ENCODE measurements around the gene RNF43. TPM values are rescaled to one million over a fixed set of nuclear protein-coding genes. Genes with fewer than 3 reads are reported as not detected.

The RNF43 gene
- total and polyA plus RNA-seq, 2 of the 13 experiments (the other 11 are each of a cell fraction or from before 2014, with no cell fraction given), result 31.0 to 53.4 TPM

GRCh38 chr17:58369214-58370031 is 47.9 kb downstream of the RNF43 start (continued):
- TF ChIP-seq MED8 (CRISPR knock-in tag; IDR thresholded peaks at IDR 0.05; ENCODE audit: insufficient replicate concordance) (no peak), SETDB1 (CRISPR knock-in tag; IDR thresholded peaks at IDR 0.05; ENCODE audit: borderline replicate concordance) (no peak), TCF7L2 (IDR thresholded peaks at IDR 0.05; ENCODE audit: low read depth, low read length) (no peak), ELK4 (CRISPR knock-in tag; IDR thresholded peaks at IDR 0.05; ENCODE audit: borderline replicate concordance) (no peak), ATM (IDR thresholded peaks at IDR 0.05; ENCODE audit: borderline replicate concordance) (no peak), NFAT5 (CRISPR knock-in tag; IDR thresholded peaks at IDR 0.05) (no peak), KDM1A (CRISPR knock-in tag; IDR thresholded peaks at IDR 0.05) (no peak), NR2C2 (CRISPR knock-in tag; IDR thresholded peaks at IDR 0.05; ENCODE audit: borderline replicate concordance) (peak; percentile 77), KLF11 (CRISPR knock-in tag; IDR thresholded peaks at IDR 0.05) (0 out of 2 replicates have a peak, but pooled peaks have one; percentile 19), HNRNPH1 (optimal IDR thresholded peaks at IDR 0.05; ENCODE audit: low read depth, low read length) (no peak), DNMT3B (CRISPR knock-in tag; conservative IDR thresholded peaks at IDR 0.05) (no peak; the same call in 1 of the 2 replicates), CREB1 (IDR thresholded peaks at IDR 0.05) (peak; percentile 38; the same call in 1 of the 2 replicates), CREB1 (CRISPR knock-in tag; IDR thresholded peaks at IDR 0.05) (peak; percentile 71), SALL1 (CRISPR knock-in tag; IDR thresholded peaks at IDR 0.05) (peak; percentile 62), ARNT (IDR thresholded peaks at IDR 0.05) (no peak), FIP1L1 (IDR thresholded peaks at IDR 0.05; ENCODE audit: borderline replicate concordance, insufficient read depth, low read depth, low read length) (no peak), ZNF382 (CRISPR knock-in tag; IDR thresholded peaks at IDR 0.05; ENCODE audit: borderline replicate concordance) (no peak), ISL2 (CRISPR knock-in tag; IDR thresholded peaks at IDR 0.05) (0 out of 2 replicates have a peak, but pooled peaks have one; percentile 46), ZNF234 (CRISPR knock-in tag; conservative IDR thresholded peaks at IDR 0.05) (no peak), RELA (CRISPR knock-in tag; IDR thresholded peaks at IDR 0.05) (no peak)
- TF ChIP-seq, protein P1, sequence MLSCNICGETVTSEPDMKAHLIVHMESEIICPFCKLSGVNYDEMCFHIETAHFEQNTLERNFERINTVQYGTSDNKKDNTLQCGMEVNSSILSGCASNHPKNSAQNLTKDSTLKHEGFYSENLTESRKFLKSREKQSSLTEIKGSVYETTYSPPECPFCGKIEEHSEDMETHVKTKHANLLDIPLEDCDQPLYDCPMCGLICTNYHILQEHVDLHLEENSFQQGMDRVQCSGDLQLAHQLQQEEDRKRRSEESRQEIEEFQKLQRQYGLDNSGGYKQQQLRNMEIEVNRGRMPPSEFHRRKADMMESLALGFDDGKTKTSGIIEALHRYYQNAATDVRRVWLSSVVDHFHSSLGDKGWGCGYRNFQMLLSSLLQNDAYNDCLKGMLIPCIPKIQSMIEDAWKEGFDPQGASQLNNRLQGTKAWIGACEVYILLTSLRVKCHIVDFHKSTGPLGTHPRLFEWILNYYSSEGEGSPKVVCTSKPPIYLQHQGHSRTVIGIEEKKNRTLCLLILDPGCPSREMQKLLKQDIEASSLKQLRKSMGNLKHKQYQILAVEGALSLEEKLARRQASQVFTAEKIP (CRISPR knock-in tag; IDR thresholded peaks at IDR 0.05; ENCODE audit: borderline replicate concordance), result no peak
